Measurements from ENCODE around the gene PRDM16. TPM values are rescaled to one million over a fixed set of nuclear protein-coding genes. Genes with fewer than 3 reads are reported as not detected.

Gene PRDM16
- total RNA-seq, 1 experiment from 2014 or later, result 0.17 TPM

- Histone ChIP-seq H3K27me3 (ENCODE audit: insufficient read depth, low read length) (no peaks in the 10 kb centered on the region), H3K79me2 (ENCODE audit: insufficient read depth, low read length) (no peaks in the 10 kb centered on the region), H3K79me1 (ENCODE audit: insufficient read depth, low read depth, low read length, poor library complexity, severe bottlenecking) (no peaks in the 10 kb centered on the region), H2BK120ac (ENCODE audit: low read depth, low read length, poor library complexity, severe bottlenecking) (no peak overlapping the region), H3K9me3 (ENCODE audit: control insufficient read depth, low read depth, low read length) (no peaks in the 10 kb centered on the region), H4K5ac (ENCODE audit: insufficient read length, low read depth, low read length) (no peak overlapping the region), H3K9ac (ENCODE audit: extremely low read depth, insufficient read length, low read length) (no peak overlapping the region), H2BK12ac (ENCODE audit: insufficient read length, low read depth, low read length) (no peak overlapping the region), H2AFZ (ENCODE audit: low read length) (no peak overlapping the region), H3K18ac (ENCODE audit: insufficient read length, low read depth, low read length) (no peak overlapping the region), H3K14ac (ENCODE audit: insufficient read depth, low read length) (no peak overlapping the region), H2AK5ac (ENCODE audit: insufficient read length, low read length) (no peak overlapping the region), H3K4ac (ENCODE audit: low read depth, low read length) (no peak overlapping the region), H2BK15ac (ENCODE audit: low read depth, low read length) (no peak overlapping the region), H4K91ac (ENCODE audit: insufficient read length, low read depth, low read length) (no peak overlapping the region), H3T11ph (ENCODE audit: low read length) (no peak overlapping the region), H2BK5ac (ENCODE audit: insufficient read length, low read length) (no peak overlapping the region), H4K8ac (replicated peaks; ENCODE audit: insufficient read length, low read depth, low read length) (no peak overlapping the region), H4K20me1 (ENCODE audit: control insufficient read depth, insufficient read depth, insufficient read length) (no peaks in the 10 kb centered on the region), H2BK20ac (ENCODE audit: low read depth, low read length, poor library complexity, severe bottlenecking) (no peak overlapping the region), H3K4me2 (ENCODE audit: insufficient read depth, insufficient read length, low read length) (no peak overlapping the region), H3K4me1 (ENCODE audit: insufficient read depth, low read length) (peaks cover 4% of the 10 kb centered on the region; the same call in 1 of the 2 replicates), H3K27ac (ENCODE audit: insufficient read length, low read depth, low read length) (no peak overlapping the region), H3K23me2 (ENCODE audit: insufficient read length, low read depth, low read length, poor library complexity, severe bottlenecking) (no peaks in the 10 kb centered on the region), H3K23ac (ENCODE audit: insufficient read length, low read depth, low read length) (no peak overlapping the region), H3K56ac (ENCODE audit: insufficient read length, low read depth, low read length) (no peak overlapping the region)
- peaks cover 16% of the 10 kb centered on the region for H3K27me3 Mint-ChIP-seq (ENCODE audit: low read depth)
- no peaks in the 10 kb centered on the region for H3K36me3 Mint-ChIP-seq (ENCODE audit: insufficient read depth in 1 of 3, low read depth in 3 of 3)
- H3K9me3 Mint-ChIP-seq, result peaks cover 0 to 3% of the 10 kb centered on the region in 2 experiments; a peak in 3 of 5 replicates
- H3K27ac Mint-ChIP-seq, result no peak overlapping the region
- peaks cover 13 to 18% of the 10 kb centered on the region in 2 experiments for H3K4me1 Mint-ChIP-seq
- H3K4me3 Mint-ChIP-seq, result no peak overlapping the region
- TF ChIP-seq, protein P1, sequence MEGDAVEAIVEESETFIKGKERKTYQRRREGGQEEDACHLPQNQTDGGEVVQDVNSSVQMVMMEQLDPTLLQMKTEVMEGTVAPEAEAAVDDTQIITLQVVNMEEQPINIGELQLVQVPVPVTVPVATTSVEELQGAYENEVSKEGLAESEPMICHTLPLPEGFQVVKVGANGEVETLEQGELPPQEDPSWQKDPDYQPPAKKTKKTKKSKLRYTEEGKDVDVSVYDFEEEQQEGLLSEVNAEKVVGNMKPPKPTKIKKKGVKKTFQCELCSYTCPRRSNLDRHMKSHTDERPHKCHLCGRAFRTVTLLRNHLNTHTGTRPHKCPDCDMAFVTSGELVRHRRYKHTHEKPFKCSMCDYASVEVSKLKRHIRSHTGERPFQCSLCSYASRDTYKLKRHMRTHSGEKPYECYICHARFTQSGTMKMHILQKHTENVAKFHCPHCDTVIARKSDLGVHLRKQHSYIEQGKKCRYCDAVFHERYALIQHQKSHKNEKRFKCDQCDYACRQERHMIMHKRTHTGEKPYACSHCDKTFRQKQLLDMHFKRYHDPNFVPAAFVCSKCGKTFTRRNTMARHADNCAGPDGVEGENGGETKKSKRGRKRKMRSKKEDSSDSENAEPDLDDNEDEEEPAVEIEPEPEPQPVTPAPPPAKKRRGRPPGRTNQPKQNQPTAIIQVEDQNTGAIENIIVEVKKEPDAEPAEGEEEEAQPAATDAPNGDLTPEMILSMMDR (conservative IDR thresholded peaks at IDR 0.05), result no peak
- WGBS (ENCODE audit: extremely low coverage, insufficient read length, low lambda C conversion rate), result no CpG with 5 or more reads among the region's 19 CpGs
- no peak for DNase-seq
Observed at GRCh38 chr1:3373175-3373574, 304.2 kb downstream of the PRDM16 start.

Data from H9 (cell line).